DOHH2 (cell line): ENCODE measurements around the gene LRRC4.

Experiments
- H3F3A ChIP-seq: fragments of 200-600 bp; sonication (generic), shearing (Covaris generic); 2 replicates; pipeline ENCODE4 v1.6.0; 2016; ENCODE audit warnings: antibody characterized with exemption, mild to moderate bottlenecking; ENCODE audit not compliant: control insufficient read depth, insufficient read depth
- H3K27ac ChIP-seq: fragments of 200-600 bp; sonication (generic); 2 replicates; pipeline ENCODE4 v1.5.1; 2014; ENCODE audit warnings: low read depth, mild to moderate bottlenecking, low read length, moderate library complexity
- H3K27me3 ChIP-seq: fragments of 200-600 bp; sonication (generic); 2 replicates; pipeline ENCODE4 v1.6.1; 2014; ENCODE audit warnings: mild to moderate bottlenecking, low read length, mixed read lengths; ENCODE audit not compliant: control insufficient read depth
- H3K36me3 ChIP-seq: fragments of 200-600 bp; sonication (generic); 2 replicates; pipeline ENCODE4 v1.6.1; 2014; ENCODE audit warnings: mild to moderate bottlenecking, low read length, moderate library complexity, mixed read lengths; ENCODE audit not compliant: control insufficient read depth
- H3K4me1 ChIP-seq: fragments of 200-600 bp; sonication (generic); 2 replicates; pipeline ENCODE4 v1.6.1; 2014; ENCODE audit warnings: mild to moderate bottlenecking, low read length, mixed read lengths; ENCODE audit not compliant: control insufficient read depth
- H3K4me2 ChIP-seq: fragments of 200-600 bp; sonication (generic); 2 replicates; pipeline ENCODE4 v1.6.0; 2014; ENCODE audit warnings: mild to moderate bottlenecking, low read length, moderate library complexity
- H3K4me3 ChIP-seq: fragments of 200-600 bp; sonication (generic); 2 replicates; pipeline ENCODE4 v1.5.1; 2014; ENCODE audit warnings: mild to moderate bottlenecking, low read length, mixed read lengths
- H3K79me2 ChIP-seq: fragments of 200-600 bp; sonication (generic); 2 replicates; pipeline ENCODE4 v1.6.1; 2014; ENCODE audit warnings: mild to moderate bottlenecking, low read length, mixed read lengths; ENCODE audit not compliant: control insufficient read depth
- H3K9me2 ChIP-seq: fragments of 200-600 bp; sonication (generic); replicated peaks from 2 replicates; pipeline ENCODE4 v1.6.1; 2014; ENCODE audit warnings: mild to moderate bottlenecking, low read length, mixed read lengths; ENCODE audit not compliant: control insufficient read depth
- H3K9me3 ChIP-seq: fragments of 200-600 bp; sonication (generic); 2 replicates; pipeline ENCODE4 v1.6.1; 2014; ENCODE audit warnings: antibody characterized with exemption, low read length, mixed read lengths; ENCODE audit not compliant: control insufficient read depth, insufficient read depth
- H4K20me1 ChIP-seq: fragments of 200-600 bp; sonication (generic); 2 replicates; pipeline ENCODE4 v1.6.0; 2014; ENCODE audit warnings: low read depth, mild to moderate bottlenecking, antibody characterized with exemption, low read length, moderate library complexity; ENCODE audit not compliant: control insufficient read depth, insufficient read depth
- CTCF ChIP-seq: fragments of 200-600 bp; sonication (generic); IDR thresholded peaks from one replicate; pipeline ENCODE4 v1.5.1; 2014; ENCODE audit warnings: antibody characterized with exemption, mild to moderate bottlenecking, low read depth, low read length; ENCODE audit not compliant: poor library complexity, severe bottlenecking
- EZH2phosphoT487 ChIP-seq: fragments of 200-600 bp; sonication (generic); IDR thresholded peaks from 2 replicates; pipeline ENCODE4 v1.6.1; 2017; ENCODE audit warnings: borderline replicate concordance, mild to moderate bottlenecking, antibody characterized with exemption, low read length, moderate library complexity, mixed read lengths

Gene LRRC4

GRCh38 chr7:128071801-128072200 lies 40.6 kb upstream of the LRRC4 start:
- Histone ChIP-seq H3F3A (no peaks in the 10 kb centered on the region), H3K79me2 (no peaks in the 10 kb centered on the region), H3K9me3 (no peaks in the 10 kb centered on the region), H3K4me1 (no peaks in the 10 kb centered on the region), H3K4me3 (no peak overlapping the region), H3K36me3 (peaks cover 10% of the 10 kb centered on the region; the same call in 1 of the 2 replicates), H3K27me3 (no peaks in the 10 kb centered on the region), H3K9me2 (no peaks in the 10 kb centered on the region), H4K20me1 (no peaks in the 10 kb centered on the region; the same call in 1 of the 2 replicates), H3K4me2 (no peak overlapping the region), H3K27ac (no peak overlapping the region)
- no peak for TF ChIP-seq EZH2phosphoT487
- TF ChIP-seq CTCF, result no peak

- Histone ChIP-seq H3K27ac (no peak overlapping the region), H3K9me3 (no peaks in the 10 kb centered on the region), H3K9me2 (no peaks in the 10 kb centered on the region), H3K79me2 (no peaks in the 10 kb centered on the region), H3K36me3 (peaks cover 5% of the 10 kb centered on the region; the same call in 1 of the 2 replicates), H3F3A (no peaks in the 10 kb centered on the region), H3K4me3 (no peak overlapping the region), H3K27me3 (no peaks in the 10 kb centered on the region), H3K4me1 (no peaks in the 10 kb centered on the region), H4K20me1 (no peaks in the 10 kb centered on the region; the same call in 1 of the 2 replicates), H3K4me2 (no peak overlapping the region)
- TF ChIP-seq CTCF (no peak), EZH2phosphoT487 (no peak)
Measured at GRCh38 chr7:128071376-128071775, 40.1 kb upstream of the LRRC4 start.

- Histone ChIP-seq H3K27ac (no peak overlapping the region), H3K4me1 (no peaks in the 10 kb centered on the region), H4K20me1 (no peaks in the 10 kb centered on the region; the same call in 1 of the 2 replicates), H3K4me3 (no peak overlapping the region), H3F3A (no peaks in the 10 kb centered on the region), H3K79me2 (no peaks in the 10 kb centered on the region), H3K4me2 (no peak overlapping the region), H3K9me2 (no peaks in the 10 kb centered on the region), H3K27me3 (no peaks in the 10 kb centered on the region), H3K9me3 (no peaks in the 10 kb centered on the region), H3K36me3 (no peaks in the 10 kb centered on the region)
- TF ChIP-seq EZH2phosphoT487 (no peak), CTCF (no peak)
Measured at GRCh38 chr7:128069373-128070364, 38.4 kb upstream of the LRRC4 start.
